Activated CD4-positive, alpha-beta T cell treated with anti-CD3 and anti-CD28 coated beads for 36 hours (primary cell): ENCODE results near the gene INPP5D. TPM values are rescaled to one million over a fixed set of nuclear protein-coding genes. Genes with fewer than 3 reads are reported as not detected.

Experiments
- ATAC-seq: fragments of 200-7000 bp; cut with Tn5 transposase; one replicate; pipeline ENCODE4 v1.10.0; 2021; ENCODE audit warnings: mild to moderate bottlenecking, moderate library complexity
- CTCF ChIA-PET: fragments of 350-600 bp; sonication (Branson Sonifier 250); formaldehyde crosslinking; loops from one replicate; lab custom pipeline; 2021; ENCODE audit warnings: antibody characterized with exemption; lab: Charles Lee
- POLR2A ChIA-PET: fragments of 350-600 bp; sonication (Branson Sonifier 250); formaldehyde crosslinking; loops from one replicate; lab custom pipeline; 2021; ENCODE audit warnings: antibody characterized with exemption, inconsistent platforms; lab: Charles Lee
- DNase-seq: peaks from one replicate; pipeline ENCODE4 v3.0.0-alpha.2; 2020
- H3K27ac Mint-ChIP-seq: one replicate; pipeline ENCODE4 v1.8.0; 2021; ENCODE audit warnings: mixed read lengths
- H3K27me3 Mint-ChIP-seq: one replicate; pipeline ENCODE4 v1.8.0; 2021; ENCODE audit warnings: mixed read lengths
- H3K36me3 Mint-ChIP-seq: one replicate; pipeline ENCODE4 v1.8.0; 2021; ENCODE audit warnings: low read depth, mixed read lengths
- H3K4me1 Mint-ChIP-seq: one replicate; pipeline ENCODE4 v1.8.0; 2021; ENCODE audit warnings: mixed read lengths
- H3K4me3 Mint-ChIP-seq: one replicate; pipeline ENCODE4 v1.8.0; 2021; ENCODE audit warnings: mild to moderate bottlenecking, moderate library complexity, mixed read lengths
- H3K9me3 Mint-ChIP-seq: one replicate; pipeline ENCODE4 v1.8.0; 2021; ENCODE audit warnings: low read depth, mixed read lengths
- intact Hi-C, 2 experiments: fragments of 100-400 bp; cut with DNase I in 1 of 2; cut with micrococcal nuclease in 1 of 2; formaldehyde crosslinking; loops; one replicate each; pipeline versions ENCODE4 v1.14.2 to v1.15.1; 2022 to 2024; cut with DNase I, micrococcal nuclease
- total RNA-seq, 2 experiments: library from RNA; stranded (reverse); gene quantifications; one replicate each; pipeline ENCODE4 v1.2.3, GENCODE V29; 2021

Gene INPP5D
- total RNA-seq, 2 experiments from 2014 or later, result 40.5 to 53.4 TPM

GRCh38 chr2:233130024-233130423 lies 69.9 kb downstream of the INPP5D start:
- H3K9me3 Mint-ChIP-seq, result no peaks in the 10 kb centered on the region
- no peak for DNase-seq
- H3K27ac Mint-ChIP-seq, result peak overlapping the region; percentile 20
- ChIA-PET POLR2A (no interaction called here), CTCF (interaction anchor here (0.8 to 1.1 kb wide), 3 partner anchors 22 to 528 kb away, joined by 3 read pairs; no protein-coding TSS in a partner anchor)
- no peaks in the 10 kb centered on the region for H3K27me3 Mint-ChIP-seq
- ATAC-seq, result no peak
- peaks cover 13% of the 10 kb centered on the region for H3K4me1 Mint-ChIP-seq
- H3K36me3 Mint-ChIP-seq, result peaks cover 57% of the 10 kb centered on the region
- H3K4me3 Mint-ChIP-seq, result no peak overlapping the region
- intact Hi-C loops, result no loop called here

DNA sequence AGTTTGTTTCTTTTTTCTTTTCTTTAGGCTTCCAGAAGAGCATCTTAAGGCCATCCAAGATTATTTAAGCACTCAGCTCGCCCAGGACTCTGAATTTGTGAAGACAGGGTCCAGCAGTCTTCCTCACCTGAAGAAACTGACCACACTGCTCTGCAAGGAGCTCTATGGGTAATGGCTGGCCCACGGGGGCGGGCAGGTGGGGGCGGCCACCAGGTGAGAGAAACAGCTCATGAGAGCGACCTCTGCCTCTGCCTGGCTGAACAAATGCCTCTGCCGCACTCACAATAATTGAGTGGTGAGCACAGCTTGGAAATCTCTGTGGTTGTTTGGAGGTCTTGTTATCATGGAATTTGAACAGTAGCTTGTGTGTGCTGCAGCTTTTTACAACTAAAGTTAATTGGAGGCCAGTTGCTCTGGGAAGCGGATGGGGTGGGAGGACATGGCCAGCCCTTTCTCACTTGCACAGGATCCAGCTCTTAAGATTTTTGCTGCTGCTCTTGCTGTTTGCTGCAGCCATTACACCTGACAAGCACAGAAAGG lies 70.4 kb downstream of the INPP5D start:
- DNase-seq (no peak), ATAC-seq (no peak)
- peaks cover 58% of the 10 kb centered on the region for H3K36me3 Mint-ChIP-seq
- H3K9me3 Mint-ChIP-seq, result peaks cover under 1% of the 10 kb centered on the region
- ChIA-PET POLR2A (no interaction called here), CTCF (interaction anchor here (0.8 to 1.3 kb wide), 5 partner anchors 7 to 529 kb away, joined by 3 to 4 read pairs (median 3); no protein-coding TSS in a partner anchor)
- H3K27ac Mint-ChIP-seq, result peak overlapping the region; percentile 20
- no peak overlapping the region for H3K4me3 Mint-ChIP-seq
- H3K27me3 Mint-ChIP-seq, result no peaks in the 10 kb centered on the region
- intact Hi-C loops, result no loop called here
- H3K4me1 Mint-ChIP-seq, result peaks cover 13% of the 10 kb centered on the region

DNA sequence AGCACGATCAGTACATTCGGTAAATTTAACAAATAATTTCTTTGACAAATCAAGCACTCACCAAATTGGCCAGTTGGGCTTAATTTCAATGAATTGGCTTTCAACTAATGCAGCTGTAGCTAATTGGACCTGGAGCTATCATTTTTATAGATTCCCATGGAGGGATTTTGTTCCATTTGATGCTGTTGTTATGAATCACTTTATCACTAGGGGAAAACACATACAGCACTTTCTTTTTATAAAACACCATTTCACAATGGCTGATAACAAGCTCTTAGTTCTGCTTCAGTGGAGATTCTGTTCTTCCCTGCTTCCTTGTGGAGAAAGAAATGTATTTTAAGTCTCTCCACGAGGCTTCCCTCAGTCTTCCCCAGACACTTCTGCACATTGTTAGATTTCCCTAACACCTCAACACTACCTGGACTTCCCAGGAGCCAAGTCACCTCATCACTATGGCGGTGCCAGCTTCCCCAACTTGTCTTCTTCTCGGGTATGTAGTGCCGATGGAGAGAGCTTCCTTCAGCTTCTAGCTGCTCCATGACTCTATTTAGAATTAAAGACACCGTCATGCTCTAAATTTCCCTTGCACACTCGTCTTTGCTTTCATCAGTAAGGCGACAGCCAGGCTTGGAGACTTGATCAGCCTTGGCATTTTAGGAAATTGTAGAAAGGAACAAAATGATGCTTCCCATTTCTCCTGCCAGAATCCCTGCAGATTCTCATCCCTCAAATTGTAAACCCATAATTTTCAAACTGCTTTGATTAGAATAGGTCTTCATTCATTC lies 72.0 kb downstream of the INPP5D start:
- H3K36me3 Mint-ChIP-seq, result peaks cover 63% of the 10 kb centered on the region
- ChIA-PET POLR2A (no interaction called here), CTCF (interaction anchor here (0.5 to 1.3 kb wide), 6 partner anchors 9 to 171 kb away, joined by 3 to 4 read pairs (median 4); no protein-coding TSS in a partner anchor)
- intact Hi-C loops, result no loop called here
- H3K4me1 Mint-ChIP-seq, result peaks cover 13% of the 10 kb centered on the region
- no peak for ATAC-seq
- H3K27ac Mint-ChIP-seq, result no peak overlapping the region
- no peak overlapping the region for H3K4me3 Mint-ChIP-seq
- no peaks in the 10 kb centered on the region for H3K27me3 Mint-ChIP-seq
- peaks cover 3% of the 10 kb centered on the region for H3K9me3 Mint-ChIP-seq
- DNase-seq, result no peak

DNA sequence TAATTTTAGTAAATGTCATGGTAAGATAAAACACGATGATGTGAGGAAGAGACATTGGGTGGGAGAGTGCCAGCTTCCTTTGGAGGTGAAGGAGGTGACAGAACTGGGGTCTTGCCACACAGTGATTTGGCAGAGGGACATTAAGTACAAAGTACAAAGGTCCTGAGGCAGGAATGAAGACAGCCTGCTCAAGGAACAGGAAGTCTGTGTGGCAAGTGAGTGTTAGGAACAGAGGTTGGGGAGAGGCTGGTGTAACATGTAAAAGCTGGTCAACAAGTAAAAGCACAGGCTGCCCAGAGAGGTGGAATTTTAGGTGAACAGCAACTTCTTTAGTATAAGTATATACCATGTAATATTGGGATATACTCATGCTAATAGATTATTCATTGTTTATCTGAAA lies 73.1 kb downstream of the INPP5D start:
- POLR2A ChIA-PET, result no interaction called here
- H3K27ac Mint-ChIP-seq, result no peak overlapping the region
- H3K4me1 Mint-ChIP-seq, result peaks cover 13% of the 10 kb centered on the region
- H3K9me3 Mint-ChIP-seq, result peaks cover 3% of the 10 kb centered on the region
- ATAC-seq (no peak), DNase-seq (no peak)
- no peak overlapping the region for H3K4me3 Mint-ChIP-seq
- CTCF ChIA-PET, result interaction anchor here (0.7 kb wide), 1 partner anchor 69 kb away, joined by 3 read pairs; no protein-coding TSS in a partner anchor
- peaks cover 57% of the 10 kb centered on the region for H3K36me3 Mint-ChIP-seq
- intact Hi-C loops, result no loop called here
- H3K27me3 Mint-ChIP-seq, result no peaks in the 10 kb centered on the region

- intact Hi-C loops, result no loop called here
- Mint-ChIP-seq H3K27me3 (no peaks in the 10 kb centered on the region), H3K4me3 (no peak overlapping the region), H3K4me1 (peaks cover 4% of the 10 kb centered on the region), H3K36me3 (peaks cover 58% of the 10 kb centered on the region), H3K27ac (no peak overlapping the region), H3K9me3 (peaks cover 3% of the 10 kb centered on the region)
- POLR2A ChIA-PET, result no interaction called here
- CTCF ChIA-PET, result interaction anchor here (0.6 to 1.4 kb wide), 3 partner anchors 34 to 308 kb away, joined by 3 to 4 read pairs (median 3); no protein-coding TSS in a partner anchor
- no peak for ATAC-seq
- DNase-seq, result no peak
Measured at GRCh38 chr2:233135421-233135820, 75.3 kb downstream of the INPP5D start.

DNA sequence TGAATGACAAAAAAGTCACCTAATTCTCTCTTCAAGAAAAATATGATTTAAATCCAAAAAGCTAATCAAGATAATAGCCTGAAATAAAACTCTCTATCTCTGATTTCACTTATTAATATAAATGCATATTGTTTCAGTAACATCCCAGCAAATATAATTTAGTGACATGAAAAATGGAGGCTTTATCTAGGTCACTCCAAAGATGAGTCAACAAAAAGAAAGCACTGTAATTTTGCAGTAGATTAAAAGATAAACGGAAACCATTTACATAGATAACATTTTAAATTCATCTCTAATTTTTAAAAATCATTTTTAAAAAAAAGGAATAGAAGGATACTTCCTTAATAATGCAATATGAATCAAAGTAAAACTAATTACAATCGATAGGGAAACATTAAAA lies 76.9 kb downstream of the INPP5D start:
- ATAC-seq (no peak), DNase-seq (no peak)
- ChIA-PET POLR2A (no interaction called here), CTCF (interaction anchor here (0.7 kb wide), 2 partner anchors 46 to 83 kb away, joined by 3 read pairs; no protein-coding TSS in a partner anchor)
- Mint-ChIP-seq H3K27me3 (no peaks in the 10 kb centered on the region), H3K9me3 (peaks cover 3% of the 10 kb centered on the region), H3K4me3 (no peak overlapping the region), H3K36me3 (peaks cover 56% of the 10 kb centered on the region), H3K27ac (no peak overlapping the region), H3K4me1 (peaks cover 13% of the 10 kb centered on the region)
- intact Hi-C loops, result no loop called here

DNA sequence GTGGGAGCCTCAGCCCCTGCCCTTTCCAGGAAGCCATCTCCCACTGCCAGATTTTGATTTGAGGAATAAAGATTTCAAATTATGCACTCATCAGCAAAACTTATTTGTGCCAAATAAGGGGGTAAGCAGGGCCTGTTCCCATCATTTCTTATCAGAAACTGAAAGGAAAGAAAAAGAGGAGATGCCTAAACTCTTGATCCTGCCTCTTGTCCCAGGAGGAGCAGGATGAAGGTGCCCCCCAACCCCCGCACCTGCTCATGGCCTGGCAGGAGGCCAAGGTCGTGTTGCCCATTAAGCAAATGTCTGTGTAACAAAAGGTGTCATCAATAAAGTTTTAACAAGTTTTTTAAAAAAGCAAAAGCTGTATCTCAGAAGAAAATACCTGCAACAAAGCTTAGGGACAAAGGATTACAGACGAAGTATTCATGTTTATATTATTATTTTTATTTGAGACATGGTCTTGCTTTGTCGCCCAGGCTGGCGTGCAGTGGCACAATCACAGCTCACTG lies 80.0 kb downstream of the INPP5D start:
- no peak overlapping the region for H3K27ac Mint-ChIP-seq
- CTCF ChIA-PET, result interaction anchor here (0.7 to 1.1 kb wide), 3 partner anchors 79 to 571 kb away, joined by 3 to 6 read pairs (median 3); no protein-coding TSS in a partner anchor

DNA sequence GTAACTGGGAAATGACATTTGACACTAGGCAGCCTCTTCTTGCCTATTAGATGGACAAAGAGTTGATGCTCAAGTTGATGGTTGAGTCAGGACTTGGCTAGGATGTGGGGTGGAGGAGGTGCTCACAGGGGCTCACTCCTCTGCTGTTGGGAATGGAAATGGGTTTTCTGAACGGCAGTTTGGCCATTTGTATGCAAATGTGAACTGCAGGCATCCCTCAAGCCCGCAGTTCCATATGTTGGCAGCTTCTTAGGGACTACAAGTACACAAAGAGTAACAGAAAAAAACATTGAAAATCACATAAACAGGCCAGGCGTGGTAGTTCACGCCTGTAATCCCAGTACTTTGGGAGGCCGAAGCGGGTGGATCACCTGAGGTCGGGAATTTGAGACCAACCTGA lies 80.8 kb downstream of the INPP5D start:
- Mint-ChIP-seq H3K9me3 (no peaks in the 10 kb centered on the region), H3K4me1 (peaks cover 24% of the 10 kb centered on the region), H3K27me3 (no peaks in the 10 kb centered on the region), H3K4me3 (no peak overlapping the region), H3K27ac (no peak overlapping the region), H3K36me3 (peaks cover 57% of the 10 kb centered on the region)
- DNase-seq, result no peak
- ChIA-PET POLR2A (no interaction called here), CTCF (no interaction called here)
- no peak for ATAC-seq
- intact Hi-C loops, result no loop called here

More for the DNA sequence above, 80.0 kb downstream of the INPP5D start:
- H3K9me3 Mint-ChIP-seq, result peaks cover 3% of the 10 kb centered on the region
- no peak overlapping the region for H3K4me3 Mint-ChIP-seq
- intact Hi-C loops, result no loop called here
- ATAC-seq, result no peak
- H3K36me3 Mint-ChIP-seq, result peaks cover 55% of the 10 kb centered on the region
- peaks cover 24% of the 10 kb centered on the region for H3K4me1 Mint-ChIP-seq
- DNase-seq, result no peak
- no peaks in the 10 kb centered on the region for H3K27me3 Mint-ChIP-seq
- POLR2A ChIA-PET, result no interaction called here

DNA sequence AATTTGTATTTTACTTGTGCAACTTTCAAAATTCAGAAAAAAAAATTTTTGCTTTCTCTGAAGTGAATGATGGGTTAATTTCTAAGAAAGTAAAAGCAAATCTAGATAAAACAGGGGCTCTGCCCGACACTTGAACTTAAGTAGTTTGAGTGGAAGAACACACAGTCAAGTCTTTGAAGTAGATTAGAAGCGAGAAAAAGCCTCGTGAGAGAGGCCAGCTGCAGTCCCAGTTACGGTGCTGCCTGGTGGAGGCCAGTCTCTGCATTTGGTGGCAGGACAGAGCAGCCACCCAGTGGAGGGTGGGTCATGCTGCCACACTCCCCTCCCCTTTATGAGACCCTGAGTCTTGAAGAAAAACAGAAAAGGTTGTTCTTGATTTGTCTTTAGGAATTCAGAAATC lies 81.8 kb downstream of the INPP5D start:
- CTCF ChIA-PET, result no interaction called here
- peak; percentile 38 for ATAC-seq
- no peaks in the 10 kb centered on the region for H3K27me3 Mint-ChIP-seq
- POLR2A ChIA-PET, result interaction anchor here (0.5 kb wide), 1 partner anchor 71 kb away, joined by 8 read pairs; no protein-coding TSS in a partner anchor
- no peak overlapping the region for H3K4me3 Mint-ChIP-seq
- DNase-seq, result no peak
- H3K4me1 Mint-ChIP-seq, result peaks cover 24% of the 10 kb centered on the region
- H3K27ac Mint-ChIP-seq, result peak overlapping the region; percentile 71
- intact Hi-C loops, result no loop called here
- peaks cover 57% of the 10 kb centered on the region for H3K36me3 Mint-ChIP-seq
- no peaks in the 10 kb centered on the region for H3K9me3 Mint-ChIP-seq

- Mint-ChIP-seq H3K36me3 (peaks cover 57% of the 10 kb centered on the region), H3K4me3 (no peak overlapping the region), H3K4me1 (peaks cover 24% of the 10 kb centered on the region), H3K9me3 (no peaks in the 10 kb centered on the region), H3K27ac (peak overlapping the region; percentile 71), H3K27me3 (no peaks in the 10 kb centered on the region)
- peak; percentile 66 for ATAC-seq
- POLR2A ChIA-PET, result interaction anchor here (0.5 kb wide), 1 partner anchor 71 kb away, joined by 8 read pairs; no protein-coding TSS in a partner anchor
- intact Hi-C loops, result no loop called here
- CTCF ChIA-PET, result interaction anchor here (0.7 to 0.9 kb wide), 3 partner anchors 10 to 1013 kb away, joined by 3 read pairs; partner anchors contain the start of gene ATG16L1
- peak; percentile 37 for DNase-seq
Measured at GRCh38 chr2:233142355-233142897, 82.3 kb downstream of the INPP5D start.

GRCh38 chr2:233143700-233144331 lies 83.7 kb downstream of the INPP5D start:
- POLR2A ChIA-PET, result no interaction called here
- CTCF ChIA-PET, result no interaction called here
- H3K36me3 Mint-ChIP-seq, result peaks cover 64% of the 10 kb centered on the region

More at GRCh38 chr2:233143700-233144331, 83.7 kb downstream of the INPP5D start:
- no peaks in the 10 kb centered on the region for H3K9me3 Mint-ChIP-seq
- no peaks in the 10 kb centered on the region for H3K27me3 Mint-ChIP-seq
- H3K4me1 Mint-ChIP-seq, result peaks cover 24% of the 10 kb centered on the region
- DNase-seq (no peak), ATAC-seq (no peak)
- H3K27ac Mint-ChIP-seq, result no peak overlapping the region
- intact Hi-C loops, result no loop called here
- no peak overlapping the region for H3K4me3 Mint-ChIP-seq
